ENCODE results near the gene PON2. TPM values are rescaled to one million over a fixed set of nuclear protein-coding genes. Genes with fewer than 3 reads are reported as not detected.

The PON2 gene
- polyA plus RNA-seq, 1 of the 3 experiments (the other 2 are of a cell fraction) = 125 TPM

- TF ChIP-seq SMC3 (IDR thresholded peaks at IDR 0.05; ENCODE audit: low read depth, low read length) = no peak
Observed at GRCh38 chr7:95427914-95428516, 6.8 kb downstream of the PON2 start (continued).

GRCh38 chr7:95427166-95427565, 7.7 kb downstream of the PON2 start:
- H3K79me2 ChIP-seq (ENCODE audit: insufficient read depth) = peaks cover 52% of the 10 kb centered on the region
- no peaks in the 10 kb centered on the region for H3K9me3 ChIP-seq
- no peaks in the 10 kb centered on the region for H4K20me1 ChIP-seq (ENCODE audit: insufficient read depth)
- H3K4me1 ChIP-seq (ENCODE audit: control insufficient read depth in 1 of 2, insufficient read depth in 2 of 2, low read depth in 1 of 2, low read length in 1 of 2) = no peaks in the 10 kb centered on the region; a peak in 1 of 4 replicates
- no peak overlapping the region for H3K27ac ChIP-seq (ENCODE audit: low read depth in 2 of 2, low read length in 1 of 2)
- DNase-seq = no peak
- peaks cover 6% of the 10 kb centered on the region for H3F3A ChIP-seq (replicated peaks; ENCODE audit: insufficient read depth)
- H2AFZ ChIP-seq (ENCODE audit: low read depth) = no peak overlapping the region
- no peak overlapping the region for H3K9ac ChIP-seq
- TF ChIP-seq MAX (IDR thresholded peaks at IDR 0.05; ENCODE audit: low read depth) = no peak
- no peak for TF ChIP-seq YY1 (IDR thresholded peaks at IDR 0.05; ENCODE audit: low read depth)
- TF ChIP-seq FOSL2 (IDR thresholded peaks at IDR 0.05; ENCODE audit: borderline replicate concordance, low read depth) = no peak
- no peak for TF ChIP-seq REST (IDR thresholded peaks at IDR 0.05; ENCODE audit: low read depth, low read length)
- TF ChIP-seq MEF2A (IDR thresholded peaks at IDR 0.05; ENCODE audit: borderline replicate concordance, low read depth) = no peak
- no peak for TF ChIP-seq RXRA (IDR thresholded peaks at IDR 0.05; ENCODE audit: borderline replicate concordance, low read depth)
- no peak for TF ChIP-seq IRF3 (IDR thresholded peaks at IDR 0.05; ENCODE audit: low read depth, low read length)
- TF ChIP-seq RAD21 (IDR thresholded peaks at IDR 0.05; ENCODE audit: low read length) = no peak
- TF ChIP-seq ZBTB33 (IDR thresholded peaks at IDR 0.05; ENCODE audit: borderline replicate concordance, low read depth) = no peak
- no peak for TF ChIP-seq CHD2 (IDR thresholded peaks at IDR 0.05; ENCODE audit: low read length, partially characterized antibody)
- no peak for TF ChIP-seq NFIC (IDR thresholded peaks at IDR 0.05; ENCODE audit: borderline replicate concordance)
- no peak for TF ChIP-seq JUND (IDR thresholded peaks at IDR 0.05)
- no peak for TF ChIP-seq FOXJ3 (CRISPR knock-in tag; IDR thresholded peaks at IDR 0.05)
- H3K36me3 ChIP-seq (replicated peaks in 1 of 2; ENCODE audit: control insufficient read depth in 1 of 2, insufficient read depth in 2 of 2, low read length in 1 of 2) = peaks cover 16 to 22% of the 10 kb centered on the region in 2 experiments
- ChIA-PET CTCF (interaction anchor here (3.1 kb wide), 1 partner anchor 50 kb away, joined by 14 read pairs; no protein-coding TSS in a partner anchor), POLR2A (no interaction called here)
- no peaks in the 10 kb centered on the region for H3K9me2 ChIP-seq
- WGBS (ENCODE audit: low lambda C conversion rate) = 91% methylated on average over 7 of the region's 7 CpGs
- no peaks in the 10 kb centered on the region for H3K27me3 ChIP-seq (ENCODE audit: insufficient read depth)
- no peak overlapping the region for H3K4me2 ChIP-seq
- H3K4me3 ChIP-seq (ENCODE audit: low read depth in 2 of 2, low read length in 1 of 2) = no peak overlapping the region
